22Rv1 (cell line): Measurements from ENCODE around the gene C1orf198.

Experiments
- ZFX ChIP-seq: fragments of 450-650 bp; IDR thresholded peaks from 2 replicates; pipeline ENCODE4 v1.6.1; 2017; ENCODE audit warnings: antibody characterized with exemption, borderline replicate concordance
- TF ChIP-seq, protein P1 (sequence below): fragments of 450-650 bp; IDR thresholded peaks from 2 replicates; pipeline ENCODE4 v1.5.1; 2017; ENCODE audit warnings: mild to moderate bottlenecking

DNA sequence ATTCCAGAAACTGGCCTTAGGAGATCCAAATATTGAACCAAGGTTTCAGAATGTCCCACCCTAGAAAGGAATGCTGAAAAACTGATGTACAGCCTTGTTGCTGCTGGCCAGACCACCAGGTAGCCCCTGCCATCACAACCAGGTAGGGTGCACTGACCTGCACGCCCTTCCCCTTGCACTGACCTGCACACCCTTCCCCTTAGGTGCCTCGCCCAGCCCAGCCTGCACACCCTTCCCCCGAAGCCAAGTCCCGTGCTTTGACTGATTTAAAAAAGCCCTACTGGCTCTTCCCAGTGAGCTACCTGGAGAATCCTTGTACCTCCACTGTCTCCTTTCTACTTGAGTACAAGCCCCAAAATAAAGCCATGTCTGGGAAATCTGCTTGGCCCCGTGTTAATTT lies 26.3 kb upstream of the C1orf198 start:
- TF ChIP-seq, protein P1, sequence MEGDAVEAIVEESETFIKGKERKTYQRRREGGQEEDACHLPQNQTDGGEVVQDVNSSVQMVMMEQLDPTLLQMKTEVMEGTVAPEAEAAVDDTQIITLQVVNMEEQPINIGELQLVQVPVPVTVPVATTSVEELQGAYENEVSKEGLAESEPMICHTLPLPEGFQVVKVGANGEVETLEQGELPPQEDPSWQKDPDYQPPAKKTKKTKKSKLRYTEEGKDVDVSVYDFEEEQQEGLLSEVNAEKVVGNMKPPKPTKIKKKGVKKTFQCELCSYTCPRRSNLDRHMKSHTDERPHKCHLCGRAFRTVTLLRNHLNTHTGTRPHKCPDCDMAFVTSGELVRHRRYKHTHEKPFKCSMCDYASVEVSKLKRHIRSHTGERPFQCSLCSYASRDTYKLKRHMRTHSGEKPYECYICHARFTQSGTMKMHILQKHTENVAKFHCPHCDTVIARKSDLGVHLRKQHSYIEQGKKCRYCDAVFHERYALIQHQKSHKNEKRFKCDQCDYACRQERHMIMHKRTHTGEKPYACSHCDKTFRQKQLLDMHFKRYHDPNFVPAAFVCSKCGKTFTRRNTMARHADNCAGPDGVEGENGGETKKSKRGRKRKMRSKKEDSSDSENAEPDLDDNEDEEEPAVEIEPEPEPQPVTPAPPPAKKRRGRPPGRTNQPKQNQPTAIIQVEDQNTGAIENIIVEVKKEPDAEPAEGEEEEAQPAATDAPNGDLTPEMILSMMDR: no peak
- no peak for TF ChIP-seq ZFX
